Measurements from ENCODE around the gene MAGEA12.
"Not testable (repeated sequence)": the region's sequence is repeated elsewhere in the genome, so short reads cannot be mapped to it uniquely, and the experiment has no call there.

Gene MAGEA12

GRCh38 chrX:152769549-152770289 is 36.2 kb downstream of the MAGEA12 start, which contains the start of gene MAGEA6:
MAGEA6 (minus strand) TSS chrX:152769689; CDS start chrX:152767650, 2,039 bp downstream.
- not testable (repeated sequence) for DNase-seq

- not testable (repeated sequence) for DNase-seq
Measured at GRCh38 chrX:152787062-152787461, 53.5 kb downstream of the MAGEA12 start.
